Tibial nerve (tissue), 4 donors: ENCODE results near the gene BAIAP3. TPM values are rescaled to one million over a fixed set of nuclear protein-coding genes. Genes with fewer than 3 reads are reported as not detected.

ENCODE experiments used
- DNase-seq, 2 donors: peaks; one replicate each; pipeline ENCODE4 v3.0.0-alpha.2; 2019; ENCODE audit warnings: low spot score in 2 of 2
- H3K27ac ChIP-seq, 4 donors: fragments of 200-600 bp; sonication (generic) in 3 of 4; one replicate each; pipeline ENCODE4 v1.5.1; 2017 to 2019; ENCODE audit warnings: mild to moderate bottlenecking in 1 of 4
- H3K27me3 ChIP-seq, 2 donors: fragments of 200-600 bp; sonication (generic) in 1 of 2; one replicate each; pipeline versions ENCODE4 v1.5.1 to v1.6.0; 2017 to 2019
- H3K36me3 ChIP-seq, 3 donors: fragments of 200-600 bp; sonication (generic); one replicate each; pipeline ENCODE4 v1.5.1; 2018 to 2019
- H3K4me1 ChIP-seq, 4 donors: fragments of 200-600 bp; sonication (generic) in 3 of 4; one replicate each; pipeline ENCODE4 v1.5.1; 2017 to 2019
- H3K4me3 ChIP-seq, 4 donors: fragments of 200-600 bp; sonication (generic) in 3 of 4; one replicate each; pipeline ENCODE4 v1.5.1; 2017 to 2019; ENCODE audit warnings: mild to moderate bottlenecking in 1 of 4, moderate library complexity in 1 of 4
- H3K9me3 ChIP-seq, 4 donors: fragments of 200-600 bp; sonication (generic) in 3 of 4; one replicate each; pipeline ENCODE4 v1.5.1; 2017 to 2019
- EP300 ChIP-seq, 2 donors: sonication (generic); formaldehyde crosslinking; IDR thresholded peaks; one replicate each; pipeline ENCODE4 v1.6.1; 2017; ENCODE audit warnings: antibody characterized with exemption in 2 of 2, mild to moderate bottlenecking in 1 of 2
- POLR2A ChIP-seq, 2 donors: fragments of 450-650 bp; IDR thresholded peaks; one replicate each; pipeline ENCODE4 v1.6.1; 2017; ENCODE audit warnings: antibody characterized with exemption in 2 of 2, mild to moderate bottlenecking in 2 of 2, moderate library complexity in 2 of 2
- WGBS, 2 donors: methylation state at CpG; one replicate each; pipeline ENCODE4 v1.1.5; 2018; 5-methylcytosine and 5-hydroxymethylcytosine counted together
- total RNA-seq, 4 donors: library from RNA; depleted of rRNA; stranded (reverse); fragments of >200 nt; gene quantifications; one replicate each; pipeline ENCODE4 v1.1.0, GENCODE V29; 2016
- TF ChIP-seq, protein P1 (sequence below), 5 experiments: fragments of 200-600 bp in 3 of 5; fragments of 450-650 bp in 2 of 5; sonication (generic) in 3 of 5; IDR thresholded peaks; one replicate each; pipeline ENCODE4 v1.5.1; 2016 to 2019; ENCODE audit warnings: antibody characterized with exemption in 5 of 5, mild to moderate bottlenecking in 3 of 5, moderate library complexity in 2 of 5

Gene BAIAP3
- total RNA-seq, 4 donors from 2014 or later, result 0.66 to 2.7 (median 2.3) TPM

GRCh38 chr16:1354815-1355540 is 21.5 kb downstream of the BAIAP3 start:
- no peaks in the 10 kb centered on the region for H3K9me3 ChIP-seq
- H3K4me3 ChIP-seq, result no peak overlapping the region
- 86 to 87% methylated on average over 46 to 48 of the region's 49 CpGs for WGBS, 2 donors
- no peaks in the 10 kb centered on the region for H3K27me3 ChIP-seq
- TF ChIP-seq, protein P1, sequence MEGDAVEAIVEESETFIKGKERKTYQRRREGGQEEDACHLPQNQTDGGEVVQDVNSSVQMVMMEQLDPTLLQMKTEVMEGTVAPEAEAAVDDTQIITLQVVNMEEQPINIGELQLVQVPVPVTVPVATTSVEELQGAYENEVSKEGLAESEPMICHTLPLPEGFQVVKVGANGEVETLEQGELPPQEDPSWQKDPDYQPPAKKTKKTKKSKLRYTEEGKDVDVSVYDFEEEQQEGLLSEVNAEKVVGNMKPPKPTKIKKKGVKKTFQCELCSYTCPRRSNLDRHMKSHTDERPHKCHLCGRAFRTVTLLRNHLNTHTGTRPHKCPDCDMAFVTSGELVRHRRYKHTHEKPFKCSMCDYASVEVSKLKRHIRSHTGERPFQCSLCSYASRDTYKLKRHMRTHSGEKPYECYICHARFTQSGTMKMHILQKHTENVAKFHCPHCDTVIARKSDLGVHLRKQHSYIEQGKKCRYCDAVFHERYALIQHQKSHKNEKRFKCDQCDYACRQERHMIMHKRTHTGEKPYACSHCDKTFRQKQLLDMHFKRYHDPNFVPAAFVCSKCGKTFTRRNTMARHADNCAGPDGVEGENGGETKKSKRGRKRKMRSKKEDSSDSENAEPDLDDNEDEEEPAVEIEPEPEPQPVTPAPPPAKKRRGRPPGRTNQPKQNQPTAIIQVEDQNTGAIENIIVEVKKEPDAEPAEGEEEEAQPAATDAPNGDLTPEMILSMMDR (IDR thresholded peaks at IDR 0.05), result no peak
- TF ChIP-seq POLR2A (IDR thresholded peaks at IDR 0.05) (no peak), EP300 (IDR thresholded peaks at IDR 0.05) (no peak)
- no peak for DNase-seq
- H3K36me3 ChIP-seq, result peaks cover 0 to 29% (median 0%) of the 10 kb centered on the region in 3 donors
- no peak overlapping the region for H3K27ac ChIP-seq
- peaks cover 0 to 54% (median 27%) of the 10 kb centered on the region in 4 donors for H3K4me1 ChIP-seq

GRCh38 chr16:1355591-1355990 is 22.1 kb downstream of the BAIAP3 start:
- TF ChIP-seq, protein P1 (IDR thresholded peaks at IDR 0.05), result no peak
- no peak for TF ChIP-seq POLR2A (IDR thresholded peaks at IDR 0.05)
- no peak for TF ChIP-seq EP300 (IDR thresholded peaks at IDR 0.05)
- 85 to 89% methylated on average over 10 to 15 of the region's 15 CpGs for WGBS, 2 donors
- peaks cover 0 to 48% (median 23%) of the 10 kb centered on the region in 4 donors for H3K4me1 ChIP-seq
- DNase-seq, result no peak
- no peaks in the 10 kb centered on the region for H3K27me3 ChIP-seq
- H3K9me3 ChIP-seq, result no peaks in the 10 kb centered on the region
- H3K4me3 ChIP-seq, result no peak overlapping the region
- peaks cover 0 to 29% (median 0%) of the 10 kb centered on the region in 3 donors for H3K36me3 ChIP-seq
- H3K27ac ChIP-seq, result no peak overlapping the region

DNA sequence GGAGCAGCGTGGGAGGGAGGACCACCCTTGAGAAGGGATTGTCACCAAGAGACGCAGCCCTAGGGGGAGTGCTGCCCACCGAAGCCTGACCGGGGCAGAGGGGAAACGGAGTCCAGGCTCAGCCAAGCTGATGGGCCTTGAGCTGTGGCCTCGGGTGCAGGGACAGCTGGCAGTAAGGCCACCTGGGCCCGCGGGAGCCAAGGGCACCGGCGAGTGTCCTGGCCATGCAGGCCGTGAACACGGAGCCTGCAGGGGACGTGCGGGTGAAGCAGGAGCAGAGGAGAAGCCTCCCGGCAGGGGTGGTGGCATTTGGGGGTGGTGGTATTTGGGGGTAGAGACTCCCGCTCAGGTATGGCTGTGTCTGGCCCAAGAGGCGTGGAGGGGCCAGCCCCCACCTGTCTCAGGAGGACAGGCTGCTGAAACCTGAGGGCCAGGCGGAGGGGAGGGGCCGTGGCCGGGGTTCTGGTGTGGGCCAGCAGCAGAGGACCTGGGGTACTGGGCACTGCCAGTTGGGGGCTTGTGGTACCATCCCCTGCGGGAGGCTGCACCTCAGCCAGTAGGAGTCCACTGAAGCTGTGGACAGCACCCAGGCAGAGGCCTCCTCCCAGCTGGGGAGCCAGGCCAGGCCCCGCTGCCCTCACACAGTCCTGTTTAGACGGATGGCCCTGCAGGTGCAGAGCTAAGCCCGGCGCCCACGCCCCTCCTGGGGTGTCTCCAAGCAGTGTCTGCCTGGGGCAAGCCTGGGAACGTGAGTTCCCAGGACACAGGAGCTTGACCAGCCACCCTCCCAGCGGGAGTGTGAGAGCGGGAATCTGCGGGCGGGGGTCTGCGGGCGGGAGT is 22.8 kb downstream of the BAIAP3 start:
- Histone ChIP-seq H3K27me3 (no peaks in the 10 kb centered on the region), H3K4me1 (peaks cover 0 to 41% (median 17%) of the 10 kb centered on the region in 4 donors), H3K36me3 (peaks cover 0 to 36% (median 0%) of the 10 kb centered on the region in 3 donors), H3K9me3 (no peaks in the 10 kb centered on the region), H3K4me3 (no peak overlapping the region), H3K27ac (no peak overlapping the region)
- DNase-seq, result no peak
- WGBS, 2 donors, result 79 to 81% methylated on average over 18 to 32 of the region's 33 CpGs
- TF ChIP-seq EP300 (IDR thresholded peaks at IDR 0.05) (no peak), POLR2A (IDR thresholded peaks at IDR 0.05) (no peak)
- TF ChIP-seq, protein P1 (IDR thresholded peaks at IDR 0.05), result no peak

- no peak for DNase-seq
- TF ChIP-seq POLR2A (IDR thresholded peaks at IDR 0.05) (no peak), EP300 (IDR thresholded peaks at IDR 0.05) (no peak)
- TF ChIP-seq, protein P1 (IDR thresholded peaks at IDR 0.05), result no peak
- WGBS, 2 donors, result 76 to 81% methylated on average over 15 to 19 of the region's 19 CpGs
- Histone ChIP-seq H3K36me3 (peaks cover 0 to 54% (median 6%) of the 10 kb centered on the region in 3 donors), H3K27me3 (no peaks in the 10 kb centered on the region), H3K4me1 (peaks cover 0 to 30% (median 6%) of the 10 kb centered on the region in 4 donors), H3K27ac (no peak overlapping the region), H3K4me3 (no peak overlapping the region), H3K9me3 (no peaks in the 10 kb centered on the region)
These were observed 24.6 kb downstream of the BAIAP3 start for GRCh38 chr16:1357906-1358566.
